SK-N-SH (cell line): Measurements from ENCODE around the gene ITSN2. TPM values are rescaled to one million over a fixed set of nuclear protein-coding genes. Genes with fewer than 3 reads are reported as not detected.

Experiments used
- CTCF ChIA-PET: fragments of 300-600, 350-600 bp; formaldehyde crosslinking; extraction: SDS; loops from one replicate; lab custom pipeline; 2021; lab: Yijun Ruan, JAX
- POLR2A ChIA-PET: fragments of 350-600 bp; sonication (Branson Sonifier 250); formaldehyde crosslinking; extraction: SDS; loops from one replicate; lab custom pipeline; 2020; ENCODE audit warnings: antibody characterized with exemption, inconsistent platforms; lab: Yijun Ruan, JAX
- DNase-seq: peaks from one replicate; pipeline ENCODE4 v3.0.0; 2012
- H2AFZ ChIP-seq: fragments of 200-600 bp; sonication (generic); 2 replicates; pipeline ENCODE4 v1.8.1; 2016; ENCODE audit warnings: antibody characterized with exemption, mild to moderate bottlenecking, low read depth
- H3F3A ChIP-seq: fragments of 200-600 bp; sonication (generic); replicated peaks from 2 replicates; pipeline ENCODE3; 2016; ENCODE audit warnings: antibody characterized with exemption, mild to moderate bottlenecking; ENCODE audit not compliant: insufficient read depth
- H3K27ac ChIP-seq, 2 experiments: fragments of 200-500 bp in 1 of 2; fragments of 200-600 bp in 1 of 2; sonication (Bioruptor generic) in 1 of 2; sonication (generic), shearing (Covaris generic) in 1 of 2; 2 replicates each; pipeline versions ENCODE4 v1.5.1 to v1.6.1; 2014 to 2016; ENCODE audit warnings: low read depth in 2 of 2, inconsistent platforms in 1 of 2, low read length in 1 of 2, mild to moderate bottlenecking in 1 of 2, mixed read lengths in 1 of 2
- H3K27me3 ChIP-seq: fragments of 200-600 bp; sonication (generic), shearing (Covaris generic); 2 replicates; pipeline ENCODE4 v1.6.1; 2016; ENCODE audit warnings: mixed run types; ENCODE audit not compliant: insufficient read depth
- H3K36me3 ChIP-seq, 2 experiments: fragments of 200-500 bp in 1 of 2; fragments of 200-600 bp in 1 of 2; sonication (Bioruptor generic) in 1 of 2; sonication (generic) in 1 of 2; replicated peaks in 1 of 2; 2 replicates each; pipeline versions ENCODE3 to v1.5.1; 2014 to 2016; ENCODE audit warnings: low read length in 1 of 2, mild to moderate bottlenecking in 1 of 2; ENCODE audit not compliant: insufficient read depth in 2 of 2, control insufficient read depth in 1 of 2
- H3K4me1 ChIP-seq, 2 experiments: fragments of 200-500 bp in 1 of 2; fragments of 200-600 bp in 1 of 2; sonication (Bioruptor generic) in 1 of 2; sonication (generic), shearing (Covaris generic) in 1 of 2; 2 replicates each; pipeline versions ENCODE4 v1.5.1 to v1.6.1; 2014 to 2016; ENCODE audit warnings: low read depth in 1 of 2, low read length in 1 of 2, mixed run types in 1 of 2; ENCODE audit not compliant: insufficient read depth in 2 of 2, control insufficient read depth in 1 of 2
- H3K4me2 ChIP-seq: fragments of 200-600 bp; sonication (generic), shearing (Covaris generic); 2 replicates; pipeline ENCODE4 v1.6.1; 2017; ENCODE audit warnings: mixed run types
- H3K4me3 ChIP-seq, 2 experiments: fragments of 200-500 bp in 1 of 2; fragments of 200-600 bp in 1 of 2; sonication (Bioruptor generic) in 1 of 2; sonication (generic), shearing (Covaris generic) in 1 of 2; 2 replicates each; pipeline versions ENCODE4 v1.5.1 to v1.8.1; 2014 to 2016; ENCODE audit warnings: low read depth in 2 of 2, inconsistent platforms in 1 of 2, low read length in 1 of 2, mild to moderate bottlenecking in 1 of 2, mixed read lengths in 1 of 2, moderate library complexity in 1 of 2
- H3K79me2 ChIP-seq: fragments of 200-600 bp; sonication (generic); 2 replicates; pipeline ENCODE4 v1.8.1; 2017; ENCODE audit warnings: mild to moderate bottlenecking; ENCODE audit not compliant: insufficient read depth
- H3K9ac ChIP-seq: fragments of 200-600 bp; sonication (generic); 2 replicates; pipeline ENCODE4 v1.6.1; 2017; ENCODE audit warnings: mixed run types
- H3K9me2 ChIP-seq: fragments of 200-600 bp; sonication (generic); 2 replicates; pipeline ENCODE4 v1.6.1; 2017; ENCODE audit warnings: mixed run types
- H3K9me3 ChIP-seq: fragments of 200-600 bp; sonication (generic); 2 replicates; pipeline ENCODE4 v1.6.1; 2017; ENCODE audit warnings: mixed run types, mild to moderate bottlenecking, moderate library complexity
- H4K20me1 ChIP-seq: fragments of 200-600 bp; sonication (generic); 2 replicates; pipeline ENCODE4 v1.6.1; 2017; ENCODE audit warnings: mild to moderate bottlenecking, mixed run types; ENCODE audit not compliant: insufficient read depth
- CHD2 ChIP-seq: fragments of 150-350 bp; IDR thresholded peaks from 2 replicates; pipeline ENCODE4 v1.6.1; 2018; ENCODE audit warnings: low read length; ENCODE audit not compliant: partially characterized antibody
- FOSL2 ChIP-seq: IDR thresholded peaks from 2 replicates; pipeline ENCODE4 v1.4.0; 2012; ENCODE audit warnings: low read depth, mild to moderate bottlenecking, moderate library complexity, borderline replicate concordance
- FOXJ3 ChIP-seq: sonication (generic); formaldehyde crosslinking; IDR thresholded peaks from 2 replicates; pipeline ENCODE4 v1.5.1; 2020; ENCODE audit warnings: mild to moderate bottlenecking, missing genetic modification reagents
- FOXM1 ChIP-seq: IDR thresholded peaks from 2 replicates; pipeline ENCODE4 v1.4.0; 2012; ENCODE audit warnings: low read depth, mild to moderate bottlenecking
- GABPA ChIP-seq: IDR thresholded peaks from 2 replicates; pipeline ENCODE4 v1.4.0; 2012; ENCODE audit warnings: low read depth, mild to moderate bottlenecking
- GATA2 ChIP-seq: sonication (generic); formaldehyde crosslinking; IDR thresholded peaks from 2 replicates; pipeline ENCODE4 v1.5.0; 2020; ENCODE audit warnings: mild to moderate bottlenecking, missing genetic modification reagents
- JUND ChIP-seq: IDR thresholded peaks from 2 replicates; pipeline ENCODE4 v1.4.0; 2012
- NRF1 ChIP-seq: IDR thresholded peaks from 2 replicates; pipeline ENCODE4 v1.6.1; 2012; ENCODE audit warnings: low read depth, mild to moderate bottlenecking, low read length
- RFX5 ChIP-seq: IDR thresholded peaks from 2 replicates; pipeline ENCODE4 v1.6.1; 2012; ENCODE audit warnings: mild to moderate bottlenecking, improper control_type of control experiment, low read length
- SMC3 ChIP-seq: IDR thresholded peaks from 2 replicates; pipeline ENCODE4 v1.6.1; 2012; ENCODE audit warnings: low read depth, low read length, improper control_type of control experiment
- TAF1 ChIP-seq: IDR thresholded peaks from 2 replicates; pipeline ENCODE4 v1.6.1; 2012; ENCODE audit warnings: low read depth, mild to moderate bottlenecking, low read length, moderate library complexity, borderline replicate concordance
- TCF12 ChIP-seq: IDR thresholded peaks from 2 replicates; pipeline ENCODE4 v1.4.0; 2012
- TEAD4 ChIP-seq: IDR thresholded peaks from 2 replicates; pipeline ENCODE4 v1.4.0; 2012; ENCODE audit warnings: mild to moderate bottlenecking, borderline replicate concordance; ENCODE audit not compliant: insufficient read depth
- WGBS: methylation state at CpG from one replicate; pipeline ENCODE4 v1.1.6; 2017; ENCODE audit warnings: low lambda C conversion rate; 5-methylcytosine and 5-hydroxymethylcytosine counted together
- polyA plus RNA-seq, 3 experiments: library from polyadenylated mRNA; depleted of rRNA; stranded (reverse); fragments of >200 nt; gene quantifications; 2 replicates each; pipeline ENCODE4 v1.2.3, GENCODE V29; 2012
- TF ChIP-seq, protein P1 (sequence below): IDR thresholded peaks from 2 replicates; pipeline ENCODE4 v1.4.0; 2012; ENCODE audit warnings: low read depth
- TF ChIP-seq, protein P2 (sequence below): IDR thresholded peaks from 2 replicates; pipeline ENCODE4; 2012
- TF ChIP-seq, protein P3 (sequence below): fragments of 150-350 bp; IDR thresholded peaks from 2 replicates; pipeline ENCODE4 v1.6.1; 2017; ENCODE audit warnings: antibody characterized with exemption, low read length, low read depth, borderline replicate concordance
- TF ChIP-seq, protein P4 (sequence below): IDR thresholded peaks from 2 replicates; pipeline ENCODE4 v1.4.0; 2012; ENCODE audit warnings: low read depth, borderline replicate concordance

ITSN2 gene
- polyA plus RNA-seq, 1 of the 3 experiments (the other 2 are of a cell fraction): 11.9 TPM

DNA sequence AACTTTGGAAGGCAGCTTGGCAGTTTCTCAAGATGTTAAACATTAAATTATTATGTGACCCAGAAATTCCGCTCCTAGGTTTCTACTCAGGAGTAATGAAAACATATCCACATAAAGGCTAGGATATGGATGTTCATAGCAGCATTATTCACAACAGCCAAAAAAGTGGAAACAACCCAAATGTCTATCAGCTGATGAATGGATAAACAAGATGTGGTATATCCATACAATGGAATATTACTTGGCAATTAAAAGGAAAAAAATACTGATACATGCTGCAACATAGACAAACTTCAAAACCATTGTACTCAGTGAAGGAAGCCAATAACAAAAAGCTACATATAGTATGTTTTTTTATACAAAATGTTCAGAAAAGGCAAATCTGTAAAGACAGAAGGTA, 197.8 kb downstream of the ITSN2 start:
- POLR2A ChIA-PET: no interaction called here
- no peaks in the 10 kb centered on the region for H3K9me3 ChIP-seq
- no peak overlapping the region for H2AFZ ChIP-seq

DNA sequence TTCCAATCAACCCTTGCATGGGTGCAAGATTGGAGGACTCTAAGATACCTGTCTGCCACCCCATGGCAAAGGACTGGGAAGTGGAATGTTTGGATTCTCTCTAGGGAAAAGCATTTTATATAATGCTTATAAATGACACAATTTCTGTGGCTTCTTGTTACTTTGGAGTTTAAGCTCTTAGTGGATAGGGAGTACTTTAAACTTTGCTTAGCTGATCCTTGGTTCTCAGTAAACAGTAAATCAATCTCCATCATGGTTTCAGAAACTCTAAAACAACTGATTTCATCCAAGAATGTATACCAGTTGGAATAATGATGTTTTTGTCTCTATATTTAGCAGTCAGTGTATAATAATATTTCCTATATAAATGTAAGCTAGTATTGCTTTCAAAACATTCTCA, 199.6 kb downstream of the ITSN2 start:
- Histone ChIP-seq H3F3A (no peaks in the 10 kb centered on the region), H3K4me1 (no peaks in the 10 kb centered on the region), H3K27me3 (no peaks in the 10 kb centered on the region), H3K27ac (no peak overlapping the region), H2AFZ (no peak overlapping the region), H3K9ac (no peak overlapping the region), H3K36me3 (peaks cover 0 to 4% of the 10 kb centered on the region in 2 experiments), H3K79me2 (no peaks in the 10 kb centered on the region), H4K20me1 (no peaks in the 10 kb centered on the region), H3K9me3 (no peaks in the 10 kb centered on the region), H3K4me3 (no peak overlapping the region), H3K9me2 (no peaks in the 10 kb centered on the region), H3K4me2 (no peak overlapping the region)
- DNase-seq: no peak
- no peak for TF ChIP-seq FOSL2
- ChIA-PET CTCF (interaction anchor here (0.9 kb wide), 1 partner anchor 46 kb away, joined by 3 read pairs; no protein-coding TSS in a partner anchor), POLR2A (no interaction called here)

More for the DNA sequence above, 197.8 kb downstream of the ITSN2 start:
- no peak overlapping the region for H3K4me3 ChIP-seq
- no peak for DNase-seq
- no peak for TF ChIP-seq NRF1
- TF ChIP-seq FOXJ3 (CRISPR knock-in tag): no peak
- TF ChIP-seq, protein P1, sequence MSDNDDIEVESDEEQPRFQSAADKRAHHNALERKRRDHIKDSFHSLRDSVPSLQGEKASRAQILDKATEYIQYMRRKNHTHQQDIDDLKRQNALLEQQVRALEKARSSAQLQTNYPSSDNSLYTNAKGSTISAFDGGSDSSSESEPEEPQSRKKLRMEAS: no peak
- TF ChIP-seq, protein P2, sequence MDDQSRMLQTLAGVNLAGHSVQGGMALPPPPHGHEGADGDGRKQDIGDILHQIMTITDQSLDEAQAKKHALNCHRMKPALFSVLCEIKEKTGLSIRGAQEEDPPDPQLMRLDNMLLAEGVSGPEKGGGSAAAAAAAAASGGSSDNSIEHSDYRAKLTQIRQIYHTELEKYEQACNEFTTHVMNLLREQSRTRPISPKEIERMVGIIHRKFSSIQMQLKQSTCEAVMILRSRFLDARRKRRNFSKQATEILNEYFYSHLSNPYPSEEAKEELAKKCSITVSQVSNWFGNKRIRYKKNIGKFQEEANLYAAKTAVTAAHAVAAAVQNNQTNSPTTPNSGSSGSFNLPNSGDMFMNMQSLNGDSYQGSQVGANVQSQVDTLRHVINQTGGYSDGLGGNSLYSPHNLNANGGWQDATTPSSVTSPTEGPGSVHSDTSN: no peak
- TF ChIP-seq RFX5: no peak
- no peak for TF ChIP-seq TAF1
- TF ChIP-seq TEAD4: no peak
- no peak for TF ChIP-seq SMC3
- TF ChIP-seq, protein P3, sequence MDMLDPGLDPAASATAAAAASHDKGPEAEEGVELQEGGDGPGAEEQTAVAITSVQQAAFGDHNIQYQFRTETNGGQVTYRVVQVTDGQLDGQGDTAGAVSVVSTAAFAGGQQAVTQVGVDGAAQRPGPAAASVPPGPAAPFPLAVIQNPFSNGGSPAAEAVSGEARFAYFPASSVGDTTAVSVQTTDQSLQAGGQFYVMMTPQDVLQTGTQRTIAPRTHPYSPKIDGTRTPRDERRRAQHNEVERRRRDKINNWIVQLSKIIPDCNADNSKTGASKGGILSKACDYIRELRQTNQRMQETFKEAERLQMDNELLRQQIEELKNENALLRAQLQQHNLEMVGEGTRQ: no peak
- no peak for TF ChIP-seq FOXM1
- TF ChIP-seq, protein P4, sequence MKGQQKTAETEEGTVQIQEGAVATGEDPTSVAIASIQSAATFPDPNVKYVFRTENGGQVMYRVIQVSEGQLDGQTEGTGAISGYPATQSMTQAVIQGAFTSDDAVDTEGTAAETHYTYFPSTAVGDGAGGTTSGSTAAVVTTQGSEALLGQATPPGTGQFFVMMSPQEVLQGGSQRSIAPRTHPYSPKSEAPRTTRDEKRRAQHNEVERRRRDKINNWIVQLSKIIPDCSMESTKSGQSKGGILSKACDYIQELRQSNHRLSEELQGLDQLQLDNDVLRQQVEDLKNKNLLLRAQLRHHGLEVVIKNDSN: no peak
- no peak for TF ChIP-seq JUND
- TF ChIP-seq TCF12: no peak
- TF ChIP-seq GATA2 (CRISPR knock-in tag): no peak
- TF ChIP-seq GABPA: no peak
- no peak for TF ChIP-seq CHD2
- peaks cover 0 to 4% of the 10 kb centered on the region in 2 experiments for H3K36me3 ChIP-seq
- H3K27ac ChIP-seq: no peak overlapping the region
- no peaks in the 10 kb centered on the region for H3F3A ChIP-seq
- WGBS: 97% methylated on average over 1 of the region's 1 CpG
- H3K9ac ChIP-seq: no peak overlapping the region
- H4K20me1 ChIP-seq: no peaks in the 10 kb centered on the region
- H3K4me1 ChIP-seq: no peaks in the 10 kb centered on the region
- no peaks in the 10 kb centered on the region for H3K79me2 ChIP-seq
- H3K27me3 ChIP-seq: no peaks in the 10 kb centered on the region
- H3K9me2 ChIP-seq: no peaks in the 10 kb centered on the region
- CTCF ChIA-PET: interaction anchor here (0.8 to 1.8 kb wide), 2 partner anchors 16 to 78 kb away, joined by 3 to 9 read pairs; partner anchors contain the start of gene TP53I3
- no peak overlapping the region for H3K4me2 ChIP-seq
